Occipital lobe (tissue), 2 donors: ENCODE results near the gene IGFL1. TPM values are rescaled to one million over a fixed set of nuclear protein-coding genes. Genes with fewer than 3 reads are reported as not detected.
"Not testable (repeated sequence)": the region's sequence is repeated elsewhere in the genome, so short reads cannot be mapped to it uniquely, and the experiment has no call there.

Experiments used
- DNase-seq: peaks from one replicate; lab custom pipeline; 2025; lab: John Stamatoyannopoulos, UW
- total RNA-seq: library from RNA; depleted of rRNA; stranded (reverse); fragments of >200 nt; gene quantifications from one replicate; pipeline ENCODE4 v1.2.3, GENCODE V29; 2014

Gene IGFL1
- total RNA-seq, 1 donor from 2014 or later = not detected

GRCh38 chr19:46265217-46265828 lies 35.8 kb downstream of the IGFL1 start:
- DNase-seq = peak; percentile 69

- no peak for DNase-seq
Measured at GRCh38 chr19:46269101-46269500, 39.6 kb downstream of the IGFL1 start.

- no peak for DNase-seq
Measured at GRCh38 chr19:46270521-46271256, 41.1 kb downstream of the IGFL1 start.

- no peak for DNase-seq
Measured at GRCh38 chr19:46271481-46272197, 42.1 kb downstream of the IGFL1 start.

GRCh38 chr19:46273931-46274330 lies 44.4 kb downstream of the IGFL1 start:
- DNase-seq = not testable (repeated sequence)

- no peak for DNase-seq
Measured at GRCh38 chr19:46279177-46279576, 49.6 kb downstream of the IGFL1 start.

Other genes with a start within 250 kb of the IGFL1 start
- 5.8 TPM for gene CCDC61, start 234.3 kb upstream of the IGFL1 start, total RNA-seq
- not detected for gene PGLYRP1, start 206.7 kb upstream of the IGFL1 start, total RNA-seq
- 1.6 TPM for gene IGFL4, start 188.7 kb upstream of the IGFL1 start, total RNA-seq
- not detected for gene IGFL3, start 105.1 kb upstream of the IGFL1 start, total RNA-seq
- gene IGFL2, start 81.5 kb upstream of the IGFL1 start, total RNA-seq = 0.31 TPM
- 6.4 TPM for gene HIF3A, start 67.3 kb downstream of the IGFL1 start, total RNA-seq
- gene PPP5C, start 117.3 kb downstream of the IGFL1 start, total RNA-seq = 53.0 TPM
- gene CCDC8, start 183.8 kb downstream of the IGFL1 start, total RNA-seq = 4.7 TPM
- 25.3 TPM for gene PNMA8C, start 199.2 kb downstream of the IGFL1 start, total RNA-seq
- 58.5 TPM for gene PNMA8A, start 241.8 kb downstream of the IGFL1 start, total RNA-seq